Chondrocyte (in vitro differentiated cells): ENCODE results near the gene FOXN3. TPM values are rescaled to one million over a fixed set of nuclear protein-coding genes. Genes with fewer than 3 reads are reported as not detected.
A peak's percentile ranks its signal among the peaks of the same experiment; 100 is the strongest.
"Not testable (repeated sequence)": the region's sequence is repeated elsewhere in the genome, so short reads cannot be mapped to it uniquely, and the experiment has no call there.

Source experiments
- DNase-seq: peaks from one replicate; pipeline ENCODE4 v3.0.0; 2021; ENCODE audit warnings: mixed read lengths, low spot score
- H3K27ac Mint-ChIP-seq: one replicate; pipeline ENCODE4 v1.8.0; 2021; ENCODE audit warnings: mild to moderate bottlenecking, moderate library complexity, mixed read lengths; ENCODE audit not compliant: unreplicated experiment
- H3K27me3 Mint-ChIP-seq: 2 replicates; pipeline ENCODE4 v1.8.0; 2021; ENCODE audit warnings: low read depth, mixed read lengths
- H3K36me3 Mint-ChIP-seq: 2 replicates; pipeline ENCODE4 v1.8.0; 2021; ENCODE audit warnings: low read depth, mixed read lengths
- H3K4me1 Mint-ChIP-seq: 2 replicates; pipeline ENCODE4 v1.8.0; 2021; ENCODE audit warnings: low read depth, mild to moderate bottlenecking, mixed read lengths
- H3K4me3 Mint-ChIP-seq: one replicate; pipeline ENCODE4 v1.8.0; 2021; ENCODE audit warnings: mild to moderate bottlenecking, moderate library complexity, mixed read lengths; ENCODE audit not compliant: unreplicated experiment
- H3K9me3 Mint-ChIP-seq: 2 replicates; pipeline ENCODE4 v1.8.0; 2021; ENCODE audit warnings: low read depth, mixed read lengths
- CTCF ChIP-seq: fragments of 200-600 bp; sonication (generic); IDR thresholded peaks from 2 replicates; pipeline ENCODE4 v1.5.0; 2021; ENCODE audit warnings: antibody characterized with exemption, mild to moderate bottlenecking, moderate library complexity
- total RNA-seq: library from RNA; stranded (reverse); gene quantifications from 3 replicates; pipeline ENCODE4 v1.2.1, GENCODE V29; 2021

The FOXN3 gene
- total RNA-seq, 1 donor from 2014 or later, result 161 TPM

- Mint-ChIP-seq H3K27ac (peak overlapping the region; percentile 100), H3K4me3 (no peak overlapping the region), H3K27me3 (no peaks in the 10 kb centered on the region), H3K4me1 (peaks cover 49% of the 10 kb centered on the region), H3K36me3 (peaks cover 10% of the 10 kb centered on the region), H3K9me3 (no peaks in the 10 kb centered on the region)
- TF ChIP-seq CTCF, result no peak
- DNase-seq, result no peak
These were observed 114.6 kb downstream of the FOXN3 start for GRCh38 chr14:89302396-89302950.

GRCh38 chr14:89299587-89299986 lies 117.4 kb downstream of the FOXN3 start:
- Mint-ChIP-seq H3K4me3 (no peak overlapping the region), H3K4me1 (peaks cover 36% of the 10 kb centered on the region), H3K27ac (no peak overlapping the region), H3K9me3 (no peaks in the 10 kb centered on the region), H3K27me3 (no peaks in the 10 kb centered on the region), H3K36me3 (peaks cover 9% of the 10 kb centered on the region)
- DNase-seq, result no peak
- no peak for TF ChIP-seq CTCF

GRCh38 chr14:89298056-89298834 lies 118.8 kb downstream of the FOXN3 start:
- TF ChIP-seq CTCF, result no peak
- H3K4me3 Mint-ChIP-seq, result no peak overlapping the region
- DNase-seq, result no peak
- H3K27me3 Mint-ChIP-seq, result no peaks in the 10 kb centered on the region
- no peaks in the 10 kb centered on the region for H3K9me3 Mint-ChIP-seq
- peaks cover 9% of the 10 kb centered on the region for H3K36me3 Mint-ChIP-seq
- peaks cover 27% of the 10 kb centered on the region for H3K4me1 Mint-ChIP-seq
- no peak overlapping the region for H3K27ac Mint-ChIP-seq

GRCh38 chr14:89296281-89296745 lies 120.7 kb downstream of the FOXN3 start:
- Mint-ChIP-seq H3K27me3 (no peaks in the 10 kb centered on the region), H3K36me3 (peaks cover 9% of the 10 kb centered on the region), H3K4me3 (no peak overlapping the region), H3K9me3 (no peaks in the 10 kb centered on the region), H3K4me1 (peaks cover 19% of the 10 kb centered on the region), H3K27ac (no peak overlapping the region)
- no peak for DNase-seq
- TF ChIP-seq CTCF, result no peak

GRCh38 chr14:89294872-89295271 lies 122.2 kb downstream of the FOXN3 start:
- peaks cover 7% of the 10 kb centered on the region for H3K36me3 Mint-ChIP-seq
- TF ChIP-seq CTCF, result no peak
- no peaks in the 10 kb centered on the region for H3K9me3 Mint-ChIP-seq
- H3K4me3 Mint-ChIP-seq, result no peak overlapping the region
- peaks cover 19% of the 10 kb centered on the region for H3K4me1 Mint-ChIP-seq
- DNase-seq, result no peak
- no peak overlapping the region for H3K27ac Mint-ChIP-seq
- H3K27me3 Mint-ChIP-seq, result no peaks in the 10 kb centered on the region

GRCh38 chr14:89294469-89294868 lies 122.6 kb downstream of the FOXN3 start:
- H3K36me3 Mint-ChIP-seq, H3K27ac Mint-ChIP-seq, H3K4me3 Mint-ChIP-seq, H3K27me3 Mint-ChIP-seq, DNase-seq, H3K9me3 Mint-ChIP-seq: not testable (repeated sequence)
- peaks cover 19% of the 10 kb centered on the region for H3K4me1 Mint-ChIP-seq
